22Rv1 (cell line): ENCODE results near the gene FGGY.

ENCODE experiments used
- ZFX ChIP-seq: fragments of 450-650 bp; IDR thresholded peaks from 2 replicates; pipeline ENCODE4 v1.6.1; 2017; ENCODE audit warnings: antibody characterized with exemption, borderline replicate concordance
- TF ChIP-seq, protein P1 (sequence below): fragments of 450-650 bp; IDR thresholded peaks from 2 replicates; pipeline ENCODE4 v1.5.1; 2017; ENCODE audit warnings: mild to moderate bottlenecking

DNA sequence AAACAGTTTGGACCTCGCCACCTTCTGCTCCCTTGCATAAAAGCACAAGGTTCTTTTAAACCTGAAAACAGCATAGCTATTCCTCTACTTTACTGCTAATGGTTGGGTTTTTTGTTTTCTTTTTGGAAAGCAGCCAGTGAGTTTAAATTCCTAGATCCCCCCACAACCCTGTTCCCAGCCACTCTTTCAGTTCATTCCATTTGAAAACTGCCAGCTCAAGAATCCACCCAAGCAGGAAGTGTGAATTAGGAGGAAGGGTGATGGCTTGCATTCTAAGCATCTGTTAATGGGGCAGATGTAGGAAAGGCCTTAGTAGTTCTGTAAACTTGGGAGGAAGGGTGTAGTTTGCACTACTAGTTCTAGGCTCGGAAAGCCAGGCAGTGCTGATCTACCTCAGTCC lies 344.9 kb downstream of the FGGY start:
- TF ChIP-seq, protein P1, sequence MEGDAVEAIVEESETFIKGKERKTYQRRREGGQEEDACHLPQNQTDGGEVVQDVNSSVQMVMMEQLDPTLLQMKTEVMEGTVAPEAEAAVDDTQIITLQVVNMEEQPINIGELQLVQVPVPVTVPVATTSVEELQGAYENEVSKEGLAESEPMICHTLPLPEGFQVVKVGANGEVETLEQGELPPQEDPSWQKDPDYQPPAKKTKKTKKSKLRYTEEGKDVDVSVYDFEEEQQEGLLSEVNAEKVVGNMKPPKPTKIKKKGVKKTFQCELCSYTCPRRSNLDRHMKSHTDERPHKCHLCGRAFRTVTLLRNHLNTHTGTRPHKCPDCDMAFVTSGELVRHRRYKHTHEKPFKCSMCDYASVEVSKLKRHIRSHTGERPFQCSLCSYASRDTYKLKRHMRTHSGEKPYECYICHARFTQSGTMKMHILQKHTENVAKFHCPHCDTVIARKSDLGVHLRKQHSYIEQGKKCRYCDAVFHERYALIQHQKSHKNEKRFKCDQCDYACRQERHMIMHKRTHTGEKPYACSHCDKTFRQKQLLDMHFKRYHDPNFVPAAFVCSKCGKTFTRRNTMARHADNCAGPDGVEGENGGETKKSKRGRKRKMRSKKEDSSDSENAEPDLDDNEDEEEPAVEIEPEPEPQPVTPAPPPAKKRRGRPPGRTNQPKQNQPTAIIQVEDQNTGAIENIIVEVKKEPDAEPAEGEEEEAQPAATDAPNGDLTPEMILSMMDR: no peak
- TF ChIP-seq ZFX: no peak
